HepG2 (cell line): ENCODE results near the gene CSNK1G3. TPM values are rescaled to one million over a fixed set of nuclear protein-coding genes. Genes with fewer than 3 reads are reported as not detected.

Experiments used
- ATAC-seq: fragments of 200-7000 bp; cut with Tn5 transposase; 3 replicates; pipeline ENCODE4 v1.9.1; 2020; ENCODE audit warnings: mild to moderate bottlenecking, moderate library complexity
- BruUV-seq: library from RNA; stranded (reverse); fragments of 400-500 nt; replicated peaks from 2 replicates; lab custom pipeline; 2021; lab: Mats Ljungman, UMichigan
- CTCF ChIA-PET: fragments of 300-600 bp; formaldehyde crosslinking; extraction: SDS; loops from one replicate; lab custom pipeline; 2021; ENCODE audit warnings: low total read pairs, inconsistent platforms, low intra/inter-chr PET ratio; lab: Yijun Ruan, JAX
- POLR2A ChIA-PET: fragments of 350-600 bp; sonication (Branson Sonifier 250); formaldehyde crosslinking; loops from one replicate; lab custom pipeline; 2020; ENCODE audit warnings: antibody characterized with exemption, inconsistent platforms; lab: Yijun Ruan, JAX
- DNase-seq: peaks from one replicate; pipeline ENCODE4 v3.0.0-alpha.2; 2015; ENCODE audit warnings: low spot score
- FAIRE-seq: peaks from 3 replicates; lab custom pipeline; 2011; peaks lifted over from hg19 to GRCh38; lab: Jason Lieb, UNC
- H2AFZ ChIP-seq: one replicate; pipeline ENCODE4 v1.6.1; 2011; ENCODE audit warnings: low read length, inconsistent platforms
- H3K27ac ChIP-seq: fragments of 300-600 bp; 3 replicates; pipeline ENCODE4 v1.8.0; 2011; ENCODE audit warnings: mixed run types, mild to moderate bottlenecking, mixed read lengths, low read length, inconsistent platforms; ENCODE audit not compliant: insufficient read depth; ENCODE audit errors: extremely low read length
- H3K27me3 ChIP-seq, 2 experiments: fragments of 200-600 bp in 1 of 2; 2 replicates in 1 of 2; 3 replicates in 1 of 2; pipeline versions ENCODE4 v1.6.0 to v1.8.0; 2011; ENCODE audit warnings: low read length in 2 of 2, mild to moderate bottlenecking in 2 of 2, moderate library complexity in 2 of 2, inconsistent platforms in 1 of 2; ENCODE audit not compliant: insufficient read depth in 2 of 2, control insufficient read depth in 1 of 2
- H3K36me3 ChIP-seq, 2 experiments: fragments of 200-600 bp in 1 of 2; replicated peaks in 1 of 2; 2 replicates in 1 of 2; 3 replicates in 1 of 2; pipeline versions ENCODE4 v1.5.1 to v1.8.0; 2011; ENCODE audit warnings: low read length in 2 of 2, inconsistent platforms in 1 of 2; ENCODE audit not compliant: insufficient read depth in 2 of 2, control insufficient read depth in 1 of 2
- H3K4me1 ChIP-seq: 2 replicates; pipeline ENCODE4 v1.5.1; 2012; ENCODE audit warnings: low read length, inconsistent platforms; ENCODE audit not compliant: insufficient read depth
- H3K4me2 ChIP-seq: 2 replicates; pipeline ENCODE4 v1.6.0; 2011; ENCODE audit warnings: low read depth, low read length, inconsistent platforms
- H3K4me3 ChIP-seq, 3 experiments: fragments of 200-600 bp in 1 of 3; sonication (generic), shearing (Covaris generic) in 1 of 3; replicated peaks in 1 of 3; 2 replicates each; pipeline ENCODE4 v1.5.1; 2011 to 2016; ENCODE audit warnings: low read length in 3 of 3, inconsistent platforms in 2 of 3, low read depth in 2 of 3, mild to moderate bottlenecking in 2 of 3, control low read depth in 1 of 3, mixed read lengths in 1 of 3; ENCODE audit not compliant: insufficient read depth in 1 of 3
- H3K79me2 ChIP-seq: one replicate; pipeline ENCODE4 v1.6.1; 2011; ENCODE audit warnings: low read length, inconsistent platforms; ENCODE audit not compliant: insufficient read depth
- H3K9ac ChIP-seq: 2 replicates; pipeline ENCODE4 v1.6.0; 2011; ENCODE audit warnings: mild to moderate bottlenecking, low read depth, low read length, inconsistent platforms; ENCODE audit not compliant: insufficient read depth
- H3K9me3 ChIP-seq: 2 replicates; pipeline ENCODE4 v1.5.1; 2012; ENCODE audit warnings: mild to moderate bottlenecking, low read length
- H4K20me1 ChIP-seq: 2 replicates; pipeline ENCODE4 v1.6.0; 2011; ENCODE audit warnings: inconsistent platforms, mild to moderate bottlenecking, low read length, moderate library complexity; ENCODE audit not compliant: insufficient read depth
- AKAP8 ChIP-seq: sonication (generic); formaldehyde crosslinking; IDR thresholded peaks from 2 replicates; pipeline ENCODE4 v1.5.1; 2020; ENCODE audit warnings: mild to moderate bottlenecking, missing genetic modification reagents
- BORCS8-MEF2B ChIP-seq: sonication (generic); formaldehyde crosslinking; IDR thresholded peaks from 2 replicates; pipeline ENCODE4 v1.8.0; 2022; ENCODE audit warnings: mild to moderate bottlenecking, missing genetic modification reagents
- ZBTB7B ChIP-seq: sonication (generic); formaldehyde crosslinking; IDR thresholded peaks from 2 replicates; pipeline ENCODE4 v1.4.0; 2020; ENCODE audit warnings: missing genetic modification reagents
- ZNF138 ChIP-seq: sonication (generic); formaldehyde crosslinking; IDR thresholded peaks from 2 replicates; pipeline ENCODE4 v1.5.0; 2020; ENCODE audit warnings: mild to moderate bottlenecking, low read depth, missing genetic modification reagents
- ZNF326 ChIP-seq: sonication (generic); formaldehyde crosslinking; IDR thresholded peaks from 2 replicates; pipeline ENCODE4 v1.4.0; 2020; ENCODE audit warnings: missing genetic modification reagents, borderline replicate concordance
- whole genome bisulfite sequencing: methylation state at CpG from one replicate; pipeline ENCODE4 v1.1.6; 2017; ENCODE audit warnings: low lambda C conversion rate; 5-methylcytosine and 5-hydroxymethylcytosine counted together
- in situ Hi-C: cut with HindIII; loops from 2 replicates; pipeline ENCODE4 v1.10.0; 2017; ENCODE audit warnings: low pct_unique_long_range_greater_than_20kb; ENCODE audit not compliant: extremely low pct_ligation_motif_present
- intact Hi-C: fragments of 100-400 bp; cut with micrococcal nuclease; formaldehyde crosslinking; loops from one replicate; pipeline ENCODE4 v1.10.0; 2022; ENCODE audit not compliant: unreplicated experiment
- polyA plus RNA-seq, 8 experiments: library from polyadenylated mRNA; depleted of rRNA in 3 of 8; stranded (reverse) in 7 of 8; unstranded in 1 of 8; fragments of >200 nt; fragmentation: Illumina TruSeq in 4 of 8; extraction: Trizol in 4 of 8; gene quantifications; 2 replicates each; pipeline versions ENCODE4 v1.2.1 to v1.2.3, GENCODE V29; 2011 to 2016; ENCODE audit warnings: low read depth in 4 of 8, missing spikeins in 1 of 8, mixed read lengths in 1 of 8; ENCODE audit not compliant: insufficient read depth in 1 of 8
- total RNA-seq, 5 experiments: library from RNA; depleted of rRNA; stranded (reverse); fragments of >200 nt; fragmentation: Illumina TruSeq; extraction: Trizol; gene quantifications; 2 replicates each; pipeline ENCODE4 v1.2.3, GENCODE V29; 2016; ENCODE audit warnings: low read depth in 1 of 5
- TF ChIP-seq, protein P1 (sequence below), 2 experiments: sonication (generic) in 1 of 2; formaldehyde crosslinking in 1 of 2; IDR thresholded peaks; 2 replicates each; pipeline versions ENCODE4 v1.4.0 to v1.6.1; 2016 to 2020; ENCODE audit warnings: borderline replicate concordance in 1 of 2, low read depth in 1 of 2, mild to moderate bottlenecking in 1 of 2, missing genetic modification reagents in 1 of 2
- TF ChIP-seq, protein P2 (sequence below): sonication (generic); formaldehyde crosslinking; IDR thresholded peaks from 2 replicates; pipeline ENCODE4 v1.4.0; 2020; ENCODE audit warnings: mild to moderate bottlenecking, missing genetic modification reagents
- TF ChIP-seq, protein P3 (sequence below): sonication (generic); formaldehyde crosslinking; IDR thresholded peaks from 2 replicates; pipeline ENCODE4 v1.5.0; 2020; ENCODE audit warnings: mild to moderate bottlenecking, missing genetic modification reagents
- TF ChIP-seq, protein P4 (sequence below), 2 experiments: sonication (generic) in 1 of 2; formaldehyde crosslinking in 1 of 2; IDR thresholded peaks; 2 replicates each; pipeline versions ENCODE4 v1.4.0 to v1.6.1; 2018 to 2020; ENCODE audit warnings: missing genetic modification reagents in 2 of 2, borderline replicate concordance in 1 of 2, low read depth in 1 of 2, mild to moderate bottlenecking in 1 of 2, missing biosample characterization in 1 of 2

Gene CSNK1G3
- total and polyA plus RNA-seq, 2 of the 13 experiments (the other 11 are each of a cell fraction or from before 2014, with no cell fraction given): 11.3 to 31.5 TPM

DNA sequence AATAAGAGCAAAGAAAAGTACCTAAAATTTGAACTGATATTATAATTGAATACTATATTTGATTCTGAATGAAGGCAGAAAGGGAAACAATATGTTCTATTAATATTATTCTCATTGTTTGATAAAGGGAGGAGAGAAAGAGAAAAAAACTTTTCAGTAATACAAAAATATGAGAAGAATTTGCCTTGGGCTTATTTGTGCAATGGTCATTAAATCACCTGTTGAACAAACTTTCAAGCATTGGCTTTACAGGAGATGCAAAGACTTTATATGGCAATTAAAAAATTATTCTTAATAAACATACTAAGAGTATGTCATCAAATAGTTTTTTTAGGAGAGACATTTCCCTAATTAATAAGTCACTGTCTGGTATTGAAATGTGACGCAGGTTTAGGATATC is 85.0 kb downstream of the CSNK1G3 start (continued):
- TF ChIP-seq, protein P1, sequence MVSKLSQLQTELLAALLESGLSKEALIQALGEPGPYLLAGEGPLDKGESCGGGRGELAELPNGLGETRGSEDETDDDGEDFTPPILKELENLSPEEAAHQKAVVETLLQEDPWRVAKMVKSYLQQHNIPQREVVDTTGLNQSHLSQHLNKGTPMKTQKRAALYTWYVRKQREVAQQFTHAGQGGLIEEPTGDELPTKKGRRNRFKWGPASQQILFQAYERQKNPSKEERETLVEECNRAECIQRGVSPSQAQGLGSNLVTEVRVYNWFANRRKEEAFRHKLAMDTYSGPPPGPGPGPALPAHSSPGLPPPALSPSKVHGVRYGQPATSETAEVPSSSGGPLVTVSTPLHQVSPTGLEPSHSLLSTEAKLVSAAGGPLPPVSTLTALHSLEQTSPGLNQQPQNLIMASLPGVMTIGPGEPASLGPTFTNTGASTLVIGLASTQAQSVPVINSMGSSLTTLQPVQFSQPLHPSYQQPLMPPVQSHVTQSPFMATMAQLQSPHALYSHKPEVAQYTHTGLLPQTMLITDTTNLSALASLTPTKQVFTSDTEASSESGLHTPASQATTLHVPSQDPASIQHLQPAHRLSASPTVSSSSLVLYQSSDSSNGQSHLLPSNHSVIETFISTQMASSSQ (IDR thresholded peaks at IDR 0.05; ENCODE audit: low read depth): no peak
- TF ChIP-seq, protein P1 (CRISPR knock-in tag; IDR thresholded peaks at IDR 0.05; ENCODE audit: borderline replicate concordance): no peak

DNA sequence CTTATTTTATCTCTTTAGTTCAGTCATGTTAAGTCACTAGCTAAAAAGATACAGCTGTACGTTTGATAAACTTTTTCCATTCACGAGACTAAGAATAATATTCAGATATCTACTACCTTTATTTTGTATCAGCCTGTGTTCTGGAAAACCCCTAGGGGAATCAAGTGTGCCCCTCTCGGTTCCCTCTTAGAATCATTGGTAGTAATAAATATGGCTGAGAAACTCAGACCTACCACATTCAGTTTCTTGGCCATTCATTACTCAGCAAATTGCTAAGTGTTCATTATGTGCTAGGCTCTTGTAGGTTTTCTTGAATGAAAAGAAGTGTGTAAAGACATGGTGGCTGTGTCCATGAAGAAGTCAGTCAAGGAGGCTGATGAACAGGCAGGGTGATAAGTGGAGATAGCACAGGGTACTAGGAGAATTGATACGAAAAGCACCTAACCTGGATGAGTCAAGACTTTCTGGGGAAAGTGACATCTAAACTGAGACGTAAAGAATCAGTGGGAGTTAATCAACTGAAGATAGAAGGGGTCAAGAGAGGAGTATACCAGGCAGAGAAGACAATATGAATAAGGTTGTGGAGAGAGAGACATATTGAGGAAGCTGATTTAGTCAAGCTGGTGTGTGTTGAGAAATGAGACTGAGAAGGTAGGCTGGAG is 86.2 kb downstream of the CSNK1G3 start:
- in situ Hi-C loops: no loop called here
- no peak overlapping the region for H3K4me3 ChIP-seq
- WGBS: 96% methylated on average over 5 of the region's 5 CpGs
- H3K4me1 ChIP-seq: no peaks in the 10 kb centered on the region
- no peak overlapping the region for H3K27ac ChIP-seq
- peaks cover 0 to 3% of the 10 kb centered on the region in 2 experiments; a peak in 2 of 5 replicates for H3K36me3 ChIP-seq
- ATAC-seq (no peak), FAIRE-seq (no peak), DNase-seq (no peak)
- H3K79me2 ChIP-seq: no peaks in the 10 kb centered on the region
- no TSS peak for BruUV-seq
- intact Hi-C loops: no loop called here
- H3K9me3 ChIP-seq: no peaks in the 10 kb centered on the region
- no peak overlapping the region for H3K4me2 ChIP-seq
- H3K27me3 ChIP-seq: no peaks in the 10 kb centered on the region
- no peak overlapping the region for H3K9ac ChIP-seq
- POLR2A ChIA-PET: no interaction called here
- no peaks in the 10 kb centered on the region for H4K20me1 ChIP-seq
- TF ChIP-seq ZNF138 (CRISPR knock-in tag) (no peak), BORCS8-MEF2B (no peak), ZBTB7B (CRISPR knock-in tag) (no peak), ZNF326 (CRISPR knock-in tag) (no peak), AKAP8 (no peak)
- TF ChIP-seq, protein P2, sequence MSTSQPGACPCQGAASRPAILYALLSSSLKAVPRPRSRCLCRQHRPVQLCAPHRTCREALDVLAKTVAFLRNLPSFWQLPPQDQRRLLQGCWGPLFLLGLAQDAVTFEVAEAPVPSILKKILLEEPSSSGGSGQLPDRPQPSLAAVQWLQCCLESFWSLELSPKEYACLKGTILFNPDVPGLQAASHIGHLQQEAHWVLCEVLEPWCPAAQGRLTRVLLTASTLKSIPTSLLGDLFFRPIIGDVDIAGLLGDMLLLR (CRISPR knock-in tag): no peak
- TF ChIP-seq, protein P3, sequence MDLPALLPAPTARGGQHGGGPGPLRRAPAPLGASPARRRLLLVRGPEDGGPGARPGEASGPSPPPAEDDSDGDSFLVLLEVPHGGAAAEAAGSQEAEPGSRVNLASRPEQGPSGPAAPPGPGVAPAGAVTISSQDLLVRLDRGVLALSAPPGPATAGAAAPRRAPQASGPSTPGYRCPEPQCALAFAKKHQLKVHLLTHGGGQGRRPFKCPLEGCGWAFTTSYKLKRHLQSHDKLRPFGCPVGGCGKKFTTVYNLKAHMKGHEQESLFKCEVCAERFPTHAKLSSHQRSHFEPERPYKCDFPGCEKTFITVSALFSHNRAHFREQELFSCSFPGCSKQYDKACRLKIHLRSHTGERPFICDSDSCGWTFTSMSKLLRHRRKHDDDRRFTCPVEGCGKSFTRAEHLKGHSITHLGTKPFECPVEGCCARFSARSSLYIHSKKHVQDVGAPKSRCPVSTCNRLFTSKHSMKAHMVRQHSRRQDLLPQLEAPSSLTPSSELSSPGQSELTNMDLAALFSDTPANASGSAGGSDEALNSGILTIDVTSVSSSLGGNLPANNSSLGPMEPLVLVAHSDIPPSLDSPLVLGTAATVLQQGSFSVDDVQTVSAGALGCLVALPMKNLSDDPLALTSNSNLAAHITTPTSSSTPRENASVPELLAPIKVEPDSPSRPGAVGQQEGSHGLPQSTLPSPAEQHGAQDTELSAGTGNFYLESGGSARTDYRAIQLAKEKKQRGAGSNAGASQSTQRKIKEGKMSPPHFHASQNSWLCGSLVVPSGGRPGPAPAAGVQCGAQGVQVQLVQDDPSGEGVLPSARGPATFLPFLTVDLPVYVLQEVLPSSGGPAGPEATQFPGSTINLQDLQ (CRISPR knock-in tag): no peak
- TF ChIP-seq, protein P4, sequence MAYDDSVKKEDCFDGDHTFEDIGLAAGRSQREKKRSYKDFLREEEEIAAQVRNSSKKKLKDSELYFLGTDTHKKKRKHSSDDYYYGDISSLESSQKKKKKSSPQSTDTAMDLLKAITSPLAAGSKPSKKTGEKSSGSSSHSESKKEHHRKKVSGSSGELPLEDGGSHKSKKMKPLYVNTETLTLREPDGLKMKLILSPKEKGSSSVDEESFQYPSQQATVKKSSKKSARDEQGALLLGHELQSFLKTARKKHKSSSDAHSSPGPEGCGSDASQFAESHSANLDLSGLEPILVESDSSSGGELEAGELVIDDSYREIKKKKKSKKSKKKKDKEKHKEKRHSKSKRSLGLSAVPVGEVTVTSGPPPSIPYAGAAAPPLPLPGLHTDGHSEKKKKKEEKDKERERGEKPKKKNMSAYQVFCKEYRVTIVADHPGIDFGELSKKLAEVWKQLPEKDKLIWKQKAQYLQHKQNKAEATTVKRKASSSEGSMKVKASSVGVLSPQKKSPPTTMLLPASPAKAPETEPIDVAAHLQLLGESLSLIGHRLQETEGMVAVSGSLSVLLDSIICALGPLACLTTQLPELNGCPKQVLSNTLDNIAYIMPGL (CRISPR knock-in tag; IDR thresholded peaks at IDR 0.05; ENCODE audit: borderline replicate concordance in 1 of 2, low read depth in 1 of 2): no peak
- TF ChIP-seq, all 625 proteins: peak for 0
- CTCF ChIA-PET: no interaction called here
- H2AFZ ChIP-seq: no peak overlapping the region
